ENCODE measurements around the gene IRF2BP1.
"Not testable (repeated sequence)": the region's sequence is repeated elsewhere in the genome, so short reads cannot be mapped to it uniquely, and the experiment has no call there.

- TF ChIP-seq, protein P1, sequence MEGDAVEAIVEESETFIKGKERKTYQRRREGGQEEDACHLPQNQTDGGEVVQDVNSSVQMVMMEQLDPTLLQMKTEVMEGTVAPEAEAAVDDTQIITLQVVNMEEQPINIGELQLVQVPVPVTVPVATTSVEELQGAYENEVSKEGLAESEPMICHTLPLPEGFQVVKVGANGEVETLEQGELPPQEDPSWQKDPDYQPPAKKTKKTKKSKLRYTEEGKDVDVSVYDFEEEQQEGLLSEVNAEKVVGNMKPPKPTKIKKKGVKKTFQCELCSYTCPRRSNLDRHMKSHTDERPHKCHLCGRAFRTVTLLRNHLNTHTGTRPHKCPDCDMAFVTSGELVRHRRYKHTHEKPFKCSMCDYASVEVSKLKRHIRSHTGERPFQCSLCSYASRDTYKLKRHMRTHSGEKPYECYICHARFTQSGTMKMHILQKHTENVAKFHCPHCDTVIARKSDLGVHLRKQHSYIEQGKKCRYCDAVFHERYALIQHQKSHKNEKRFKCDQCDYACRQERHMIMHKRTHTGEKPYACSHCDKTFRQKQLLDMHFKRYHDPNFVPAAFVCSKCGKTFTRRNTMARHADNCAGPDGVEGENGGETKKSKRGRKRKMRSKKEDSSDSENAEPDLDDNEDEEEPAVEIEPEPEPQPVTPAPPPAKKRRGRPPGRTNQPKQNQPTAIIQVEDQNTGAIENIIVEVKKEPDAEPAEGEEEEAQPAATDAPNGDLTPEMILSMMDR (IDR thresholded peaks at IDR 0.05; ENCODE audit: low read length): not testable (repeated sequence)
- TF ChIP-seq EZH2phosphoT487 (IDR thresholded peaks at IDR 0.05; ENCODE audit: low read length): not testable (repeated sequence)
Observed at GRCh38 chr19:45867241-45867640, 18.7 kb downstream of the IRF2BP1 start.
